DMS 273 (cell line): ENCODE results near the gene B3GNT9.

Source experiments
- DNase-seq: peaks from one replicate; lab custom pipeline; 2025; ENCODE audit not compliant: unreplicated experiment; lab: John Stamatoyannopoulos, UW

Gene B3GNT9

GRCh38 chr16:67186550-67186950 lies 35.8 kb upstream of the B3GNT9 start:
- no peak for DNase-seq

GRCh38 chr16:67185651-67186134 lies 34.9 kb upstream of the B3GNT9 start:
- no peak for DNase-seq

DNA sequence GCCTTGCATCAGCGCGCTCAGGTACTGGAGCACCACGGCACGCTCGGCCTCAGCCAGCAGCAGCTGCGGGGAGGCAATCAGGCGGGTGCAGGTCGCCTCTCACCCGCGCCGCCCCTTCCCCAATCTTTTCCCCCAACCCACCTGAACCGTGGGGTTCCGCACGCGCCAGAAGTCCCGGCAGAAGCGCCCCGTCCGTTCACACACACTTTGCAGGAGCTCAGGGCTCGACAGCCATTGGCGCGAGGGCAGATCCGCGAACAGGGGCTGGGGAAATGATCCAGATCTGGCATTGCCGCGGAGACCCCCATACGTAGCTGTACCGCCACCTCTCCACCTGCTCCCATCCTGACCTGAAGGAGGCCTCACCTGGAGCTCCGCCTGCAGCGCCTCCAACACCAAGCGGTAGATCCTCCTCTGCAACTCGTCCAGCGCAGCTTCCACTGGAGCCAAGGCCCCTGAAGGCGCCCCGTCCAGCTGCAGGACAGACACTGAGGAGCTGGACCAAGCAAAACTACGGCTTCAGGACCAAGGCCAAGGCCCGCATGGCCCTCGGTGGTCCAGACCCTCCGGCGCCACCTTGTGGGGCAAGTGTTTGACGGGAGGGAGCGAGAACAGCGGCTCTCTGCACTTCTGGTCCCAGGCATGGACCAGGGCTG lies 34.3 kb upstream of the B3GNT9 start:
- DNase-seq = peak; percentile 90

GRCh38 chr16:67184453-67184994 lies 33.7 kb upstream of the B3GNT9 start:
- peak; percentile 87 for DNase-seq

DNA sequence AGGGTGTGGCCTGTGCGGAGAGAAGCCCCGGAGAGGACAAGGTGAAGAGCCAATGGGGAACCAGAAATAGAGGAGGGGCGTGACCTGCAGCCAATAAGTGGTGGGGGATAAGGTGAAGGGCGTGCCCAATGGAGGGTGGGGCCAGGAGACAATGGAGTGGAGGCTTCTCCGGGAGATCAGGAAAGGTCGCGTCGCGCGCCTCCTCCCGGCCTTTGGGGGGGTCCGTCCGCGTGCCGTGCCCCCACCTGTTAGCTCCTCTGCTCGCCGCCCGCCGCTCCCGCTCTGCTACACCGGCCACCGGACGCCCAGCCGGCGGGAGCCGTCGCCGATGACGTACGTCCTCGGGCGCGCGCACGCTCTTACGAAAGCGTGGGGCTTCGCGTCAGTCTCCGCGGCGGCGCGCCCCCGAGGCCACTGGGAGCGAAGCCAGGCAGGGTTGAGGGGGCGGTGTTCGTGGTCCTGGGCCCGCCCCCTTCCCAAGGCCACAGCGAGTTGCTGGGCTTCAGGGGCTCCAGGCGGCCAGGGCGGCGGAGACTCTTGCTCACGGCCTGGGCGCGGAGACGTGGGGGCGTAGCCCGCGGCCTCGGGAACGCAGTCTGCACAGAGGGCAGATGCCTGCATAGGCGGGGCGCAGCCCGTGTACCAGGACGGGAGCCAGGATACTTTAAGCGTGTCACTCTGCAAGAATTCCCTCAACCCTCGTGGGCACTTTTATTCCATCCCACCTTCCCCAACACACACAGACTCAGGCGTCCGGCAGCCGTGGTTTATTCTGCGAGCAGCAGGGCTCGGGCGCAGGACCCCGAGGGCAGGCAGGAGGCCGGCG lies 33.0 kb upstream of the B3GNT9 start, which contains the start of gene MATCAP1:
Gene MATCAP1, minus strand, starts transcription at position 337 of the 826 bp plus-strand sequence. CDS start 3,353 bp downstream, outside the sequence.
- DNase-seq = peak; percentile 98

DNA sequence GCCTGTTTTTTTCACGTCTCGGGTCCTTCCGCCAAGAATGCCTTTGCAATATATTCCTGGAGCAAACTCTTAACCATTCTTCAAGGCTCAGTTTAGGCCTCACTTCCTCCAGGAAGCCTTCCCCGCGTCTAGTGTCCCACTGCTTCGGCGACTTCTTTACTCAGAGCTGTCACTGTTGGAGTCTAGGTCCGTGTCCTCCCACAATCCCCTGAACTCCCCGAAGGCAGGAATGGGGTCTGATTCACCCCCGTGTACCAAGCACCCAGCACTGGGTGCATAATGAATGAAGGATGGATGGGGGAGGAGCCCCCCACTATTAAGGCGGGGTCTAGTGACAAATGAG lies 32.5 kb upstream of the B3GNT9 start:
- no peak for DNase-seq

DNA sequence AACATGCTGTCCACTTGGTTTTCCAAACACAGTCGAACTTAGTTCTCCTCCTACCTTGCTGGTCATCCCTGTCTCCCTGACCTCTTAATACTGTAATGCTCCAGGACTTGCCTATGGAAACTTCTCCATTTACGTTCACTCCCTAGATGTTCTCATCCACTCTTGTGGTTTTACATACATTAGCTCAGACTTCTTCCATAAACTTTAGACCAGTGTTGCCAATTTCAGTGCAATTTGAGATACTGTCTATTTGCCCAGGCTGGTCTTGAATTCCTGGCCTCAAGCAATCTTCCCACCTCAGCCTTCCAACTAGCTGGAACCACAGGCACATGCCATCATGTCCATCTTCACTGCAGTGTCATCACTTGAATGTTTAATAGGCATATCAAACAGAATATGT lies 31.5 kb upstream of the B3GNT9 start:
- DNase-seq = no peak

- peak; percentile 72 for DNase-seq
Observed at GRCh38 chr16:67181346-67181745, 30.5 kb upstream of the B3GNT9 start.

DNA sequence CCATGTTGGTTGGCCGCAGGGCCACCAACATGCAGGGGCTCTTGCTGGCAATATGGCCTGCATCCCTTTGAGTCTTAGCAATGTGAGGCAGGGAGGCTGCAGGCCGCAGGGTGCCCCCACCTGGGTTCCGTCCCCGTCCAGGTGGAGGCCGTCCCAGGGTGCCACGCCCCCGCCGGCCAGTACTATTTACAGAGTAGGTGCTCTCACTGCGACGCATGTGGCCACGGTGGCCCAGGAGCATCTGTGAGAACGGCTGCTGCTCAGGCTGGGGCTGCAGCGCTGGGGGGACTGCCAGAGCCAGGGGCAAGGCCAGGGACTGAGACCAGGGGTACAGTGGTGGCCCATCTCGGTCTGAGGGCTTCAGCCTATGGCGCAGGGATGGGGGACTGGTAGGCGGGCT lies 29.4 kb upstream of the B3GNT9 start:
- DNase-seq = no peak

DNA sequence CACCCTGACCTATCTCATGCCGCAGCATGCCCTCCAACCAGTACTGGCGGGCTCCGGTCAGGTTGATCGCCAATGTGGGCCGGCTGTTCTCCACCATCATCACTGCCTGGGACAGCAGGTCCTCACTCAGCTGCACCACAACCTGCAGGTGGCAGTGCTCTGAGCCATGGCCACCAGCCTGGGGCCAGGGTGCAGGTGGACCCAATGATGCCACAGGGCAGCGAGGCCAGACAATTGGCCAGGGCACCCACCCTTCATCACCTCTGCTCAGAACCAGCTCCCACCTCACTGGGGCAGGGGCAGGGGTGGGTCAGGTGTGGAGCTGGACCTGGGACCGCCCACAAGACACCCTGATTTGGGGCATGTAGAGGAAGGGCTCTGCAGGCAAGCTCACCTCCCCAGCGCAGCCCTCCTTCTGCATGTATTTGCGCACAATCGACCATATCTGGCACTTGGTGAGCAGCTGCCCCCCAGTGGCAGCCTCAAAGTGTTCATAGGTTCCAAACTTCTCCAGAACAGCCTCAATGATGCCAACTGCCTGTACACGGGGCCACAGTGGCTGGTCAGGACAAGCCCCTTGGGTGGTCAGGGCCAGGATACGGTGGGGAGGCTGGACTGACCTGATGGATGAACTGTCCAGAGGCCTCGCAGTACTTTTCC lies 28.8 kb upstream of the B3GNT9 start:
- DNase-seq = peak; percentile 50

GRCh38 chr16:67177743-67178699 lies 27.2 kb upstream of the B3GNT9 start:
- peak; percentile 87 for DNase-seq

- DNase-seq = no peak
Observed at GRCh38 chr16:67176662-67177061, 25.9 kb upstream of the B3GNT9 start.

DNA sequence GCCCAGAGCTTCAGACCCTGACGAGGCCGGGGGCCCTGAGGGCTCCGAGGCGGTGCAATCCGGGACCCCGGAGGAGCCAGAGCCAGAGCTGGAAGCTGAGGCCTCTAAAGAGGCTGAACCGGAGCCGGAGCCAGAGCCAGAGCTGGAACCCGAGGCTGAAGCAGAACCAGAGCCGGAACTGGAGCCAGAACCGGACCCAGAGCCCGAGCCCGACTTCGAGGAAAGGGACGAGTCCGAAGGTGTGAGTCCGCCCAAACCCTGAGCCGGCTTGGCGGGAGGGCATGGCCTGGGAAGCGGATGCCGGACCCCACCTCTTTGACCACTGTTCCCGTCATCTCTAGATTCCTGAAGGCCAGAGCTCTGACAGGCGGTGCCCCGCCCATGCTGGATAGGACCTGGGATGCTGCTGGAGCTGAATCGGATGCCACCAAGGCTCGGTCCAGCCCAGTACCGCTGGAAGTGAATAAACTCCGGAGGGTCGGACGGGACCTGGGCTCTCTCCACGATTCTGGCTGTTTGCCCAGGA lies 24.0 kb upstream of the B3GNT9 start:
- DNase-seq = no peak

DNA sequence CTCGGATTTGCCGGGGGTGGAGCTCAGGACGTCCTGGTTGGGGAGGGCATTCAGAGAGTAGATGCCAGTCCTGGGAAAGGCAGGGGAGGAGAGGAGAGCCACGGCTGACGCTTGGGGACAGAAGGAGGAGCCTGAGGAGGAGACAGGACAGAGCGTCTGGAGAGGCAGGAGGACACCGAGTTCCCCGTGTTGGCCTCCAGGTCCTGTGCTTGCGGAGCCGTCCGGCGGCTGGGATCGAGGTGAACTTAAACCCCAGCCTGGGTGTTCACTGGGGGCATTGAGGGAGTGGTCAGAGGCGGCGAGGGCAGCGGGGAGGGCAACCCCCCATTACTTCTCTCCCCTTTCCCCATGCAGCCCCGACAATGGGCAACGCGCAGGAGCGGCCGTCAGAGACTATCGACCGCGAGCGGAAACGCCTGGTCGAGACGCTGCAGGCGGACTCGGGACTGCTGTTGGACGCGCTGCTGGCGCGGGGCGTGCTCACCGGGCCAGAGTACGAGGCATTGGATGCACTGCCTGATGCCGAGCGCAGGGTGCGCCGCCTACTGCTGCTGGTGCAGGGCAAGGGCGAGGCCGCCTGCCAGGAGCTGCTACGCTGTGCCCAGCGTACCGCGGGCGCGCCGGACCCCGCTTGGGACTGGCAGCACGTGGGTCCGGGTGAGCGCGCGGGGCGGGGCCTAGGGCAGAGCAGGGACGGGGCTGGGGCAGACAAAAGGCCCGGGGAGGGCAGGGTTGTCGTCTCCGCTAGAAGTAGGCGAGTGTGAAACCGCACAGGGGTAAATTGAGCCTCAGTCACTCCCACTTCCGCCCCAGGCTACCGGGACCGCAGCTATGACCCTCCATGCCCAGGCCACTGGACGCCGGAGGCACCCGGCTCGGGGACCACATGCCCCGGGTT lies 23.3 kb upstream of the B3GNT9 start:
- DNase-seq = peak; percentile 96

- no peak for DNase-seq
Observed at GRCh38 chr16:67173323-67173722, 22.5 kb upstream of the B3GNT9 start.

- DNase-seq = peak; percentile 68
Observed at GRCh38 chr16:67170949-67171649, 20.3 kb upstream of the B3GNT9 start.

- peak; percentile 94 for DNase-seq
Observed at GRCh38 chr16:67170168-67170948, 19.6 kb upstream of the B3GNT9 start, which contains the start of gene NOL3. Gene NOL3, plus strand, starts transcription at chr16:67170538.
